Colonic mucosa (tissue), 4 donors: ENCODE results near the gene BORA. TPM values are rescaled to one million over a fixed set of nuclear protein-coding genes. Genes with fewer than 3 reads are reported as not detected.

ENCODE experiments used
- DNase-seq: peaks from one replicate; pipeline ENCODE4 v3.0.0-alpha.2; 2020
- H3K27ac ChIP-seq: fragments of 200-600 bp; one replicate; pipeline ENCODE4 v1.8.0; 2021
- H3K27me3 ChIP-seq: fragments of 200-600 bp; one replicate; pipeline ENCODE4 v1.8.0; 2021
- H3K36me3 ChIP-seq: fragments of 200-600 bp; one replicate; pipeline ENCODE4 v1.8.0; 2021
- H3K4me1 ChIP-seq: fragments of 200-600 bp; one replicate; pipeline ENCODE4 v1.8.0; 2021; ENCODE audit warnings: mild to moderate bottlenecking
- H3K4me3 ChIP-seq: fragments of 200-600 bp; one replicate; pipeline ENCODE4 v1.8.0; 2021
- H3K9ac ChIP-seq, 2 donors: one replicate each; pipeline ENCODE4 v1.7.0; 2013; ENCODE audit warnings: control low read depth in 2 of 2, low read depth in 2 of 2, low read length in 2 of 2
- H3K9me3 ChIP-seq: fragments of 200-600 bp; one replicate; pipeline ENCODE4 v1.8.0; 2021
- CTCF ChIP-seq: fragments of 200-600 bp; IDR thresholded peaks from one replicate; pipeline ENCODE4 v1.8.0; 2022; ENCODE audit warnings: antibody characterized with exemption, mild to moderate bottlenecking
- intact Hi-C: fragments of 100-400 bp; cut with DNase I; formaldehyde crosslinking; loops from one replicate; pipeline ENCODE4 v1.14.1; 2022
- total RNA-seq, 2 donors: library from RNA; stranded (reverse); fragmentation: NEBNext Ultra II Directional in 1 of 2; extraction: Animal tissue kit (Norgen Biotek cat#: 25700) in 1 of 2; gene quantifications; one replicate each; pipeline ENCODE4 v1.2.1, GENCODE V29; 2021
- donor health status: healthy.
- donor health status: DM: no; HTN: no; CAD: no.
- donor health status: DM: no; HTN: no; CAD: no.

BORA gene
- total RNA-seq, 2 donors from 2014 or later = 10.1 to 11.6 TPM

- H3K4me3 ChIP-seq = no peak overlapping the region
- H3K27ac ChIP-seq = no peak overlapping the region
- intact Hi-C loops = no loop called here
- no peak for DNase-seq
- H3K9ac ChIP-seq = no peak overlapping the region
- no peak for TF ChIP-seq CTCF
- H3K36me3 ChIP-seq = peaks cover 5% of the 10 kb centered on the region
- no peaks in the 10 kb centered on the region for H3K9me3 ChIP-seq
- H3K27me3 ChIP-seq = no peaks in the 10 kb centered on the region
- H3K4me1 ChIP-seq = no peaks in the 10 kb centered on the region
These were observed 61.1 kb downstream of the BORA start for GRCh38 chr13:72788831-72789230.

- intact Hi-C loops = no loop called here
- DNase-seq = no peak
- no peaks in the 10 kb centered on the region for H3K9me3 ChIP-seq
- no peaks in the 10 kb centered on the region for H3K27me3 ChIP-seq
- H3K27ac ChIP-seq = no peak overlapping the region
- peaks cover 9% of the 10 kb centered on the region for H3K36me3 ChIP-seq
- H3K4me3 ChIP-seq = no peak overlapping the region
- TF ChIP-seq CTCF = no peak
- H3K4me1 ChIP-seq = no peaks in the 10 kb centered on the region
- no peak overlapping the region for H3K9ac ChIP-seq
These were observed 64.9 kb downstream of the BORA start for GRCh38 chr13:72792640-72793039.

GRCh38 chr13:72798817-72799216, 71.1 kb downstream of the BORA start:
- Histone ChIP-seq H3K27me3 (no peaks in the 10 kb centered on the region), H3K4me3 (no peak overlapping the region), H3K9ac (no peak overlapping the region), H3K27ac (no peak overlapping the region), H3K9me3 (no peaks in the 10 kb centered on the region), H3K36me3 (peaks cover 4% of the 10 kb centered on the region), H3K4me1 (no peaks in the 10 kb centered on the region)
- intact Hi-C loops = no loop called here
- no peak for DNase-seq
- TF ChIP-seq CTCF = no peak

- H3K4me3 ChIP-seq = no peak overlapping the region
- H3K27ac ChIP-seq = no peak overlapping the region
- no peaks in the 10 kb centered on the region for H3K27me3 ChIP-seq
- H3K9me3 ChIP-seq = no peaks in the 10 kb centered on the region
- no peak for TF ChIP-seq CTCF
- H3K9ac ChIP-seq = no peak overlapping the region
- H3K4me1 ChIP-seq = no peaks in the 10 kb centered on the region
- intact Hi-C loops = no loop called here
- H3K36me3 ChIP-seq = no peaks in the 10 kb centered on the region
- no peak for DNase-seq
These were observed 76.6 kb downstream of the BORA start for GRCh38 chr13:72804301-72804700.

Other genes starting within 250 kb of the BORA start
- gene MZT1, start 294 bp upstream of the BORA start, total RNA-seq = 10 to 100 TPM in 1 of 2 donors, 1 to 10 TPM in 1; 9.4 to 11.7 TPM
- gene DIS3, start 54.0 kb downstream of the BORA start, total RNA-seq = 10 to 100 TPM; 25.0 to 27.4 TPM
- 10 to 100 TPM; 12.3 to 17.5 TPM for gene PIBF1, start 54.2 kb downstream of the BORA start, total RNA-seq